ENCODE results near the gene SLC22A23.
A peak's percentile ranks its signal among the peaks of the same experiment; 100 is the strongest.

SLC22A23 gene

GRCh38 chr6:3280866-3281465 lies 175.9 kb downstream of the SLC22A23 start:
- TF ChIP-seq CTCF (IDR thresholded peaks at IDR 0.05) (no peak), ZFX (IDR thresholded peaks at IDR 0.05; ENCODE audit: borderline replicate concordance) (no peak)
- peak overlapping the region; percentile 33; the same call in 1 of the 2 replicates for H3K27ac ChIP-seq

- TF ChIP-seq ZFX (IDR thresholded peaks at IDR 0.05; ENCODE audit: borderline replicate concordance) (no peak), CTCF (IDR thresholded peaks at IDR 0.05) (no peak)
- H3K27ac ChIP-seq = peak overlapping the region; percentile 33; the same call in 1 of the 2 replicates
These were observed 176.8 kb downstream of the SLC22A23 start for GRCh38 chr6:3280091-3280490.

- no peak overlapping the region for H3K27ac ChIP-seq
- TF ChIP-seq ZFX (IDR thresholded peaks at IDR 0.05; ENCODE audit: borderline replicate concordance) = no peak
- TF ChIP-seq CTCF (IDR thresholded peaks at IDR 0.05) = no peak
These were observed 178.2 kb downstream of the SLC22A23 start for GRCh38 chr6:3278691-3279090.

- H3K27ac ChIP-seq = no peak overlapping the region
- TF ChIP-seq CTCF (IDR thresholded peaks at IDR 0.05) = no peak
- no peak for TF ChIP-seq ZFX (IDR thresholded peaks at IDR 0.05; ENCODE audit: borderline replicate concordance)
These were observed 178.9 kb downstream of the SLC22A23 start for GRCh38 chr6:3277851-3278416.

GRCh38 chr6:3277251-3277650 lies 179.6 kb downstream of the SLC22A23 start:
- TF ChIP-seq ZFX (IDR thresholded peaks at IDR 0.05; ENCODE audit: borderline replicate concordance) (no peak), CTCF (IDR thresholded peaks at IDR 0.05) (no peak)
- no peak overlapping the region for H3K27ac ChIP-seq

GRCh38 chr6:3276174-3277167 lies 180.4 kb downstream of the SLC22A23 start:
- no peak overlapping the region for H3K27ac ChIP-seq
- no peak for TF ChIP-seq CTCF (IDR thresholded peaks at IDR 0.05)
- TF ChIP-seq ZFX (IDR thresholded peaks at IDR 0.05; ENCODE audit: borderline replicate concordance) = no peak

Measured in 22Rv1 (cell line).